NCI-H226 (cell line): ENCODE data around the gene KLHL11.
A peak's percentile ranks its signal among the peaks of the same experiment; 100 is the strongest.
"Not testable (repeated sequence)": the region's sequence is repeated elsewhere in the genome, so short reads cannot be mapped to it uniquely, and the experiment has no call there.

Experiments used
- DNase-seq: peaks from one replicate; pipeline ENCODE4 v3.0.0-alpha.2; 2015

Gene KLHL11

DNA sequence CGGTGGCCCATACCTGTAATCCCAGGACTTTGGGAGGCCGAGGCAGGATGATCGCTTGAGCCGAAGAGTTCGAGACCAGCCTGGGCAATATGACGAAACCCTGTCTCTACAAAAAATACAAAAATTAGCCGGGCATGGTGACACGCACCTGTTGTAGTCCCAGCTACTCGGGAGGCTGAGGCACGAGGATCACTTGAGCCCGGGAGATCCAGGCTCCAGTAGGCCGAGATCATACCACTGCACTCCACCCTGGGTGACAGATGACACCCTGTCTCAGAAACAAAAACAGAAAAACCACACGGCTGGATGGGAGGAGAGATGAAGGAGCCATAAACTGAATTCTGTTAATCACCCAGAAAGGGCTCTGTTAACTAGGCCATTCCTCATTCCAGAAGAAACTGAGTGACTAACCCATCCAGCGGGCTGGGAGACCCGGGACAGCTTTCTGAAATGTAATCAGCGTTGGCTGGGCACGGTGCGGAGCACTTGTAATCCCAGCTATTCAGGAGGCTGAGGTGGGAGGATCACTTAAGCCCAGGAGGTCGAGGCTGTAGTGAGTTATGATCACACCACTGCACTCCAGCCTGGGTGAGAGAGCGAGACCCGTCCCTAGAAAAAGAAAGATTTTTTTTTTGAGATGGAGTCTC, 28.6 kb downstream of the KLHL11 start:
- no peak for DNase-seq

DNA sequence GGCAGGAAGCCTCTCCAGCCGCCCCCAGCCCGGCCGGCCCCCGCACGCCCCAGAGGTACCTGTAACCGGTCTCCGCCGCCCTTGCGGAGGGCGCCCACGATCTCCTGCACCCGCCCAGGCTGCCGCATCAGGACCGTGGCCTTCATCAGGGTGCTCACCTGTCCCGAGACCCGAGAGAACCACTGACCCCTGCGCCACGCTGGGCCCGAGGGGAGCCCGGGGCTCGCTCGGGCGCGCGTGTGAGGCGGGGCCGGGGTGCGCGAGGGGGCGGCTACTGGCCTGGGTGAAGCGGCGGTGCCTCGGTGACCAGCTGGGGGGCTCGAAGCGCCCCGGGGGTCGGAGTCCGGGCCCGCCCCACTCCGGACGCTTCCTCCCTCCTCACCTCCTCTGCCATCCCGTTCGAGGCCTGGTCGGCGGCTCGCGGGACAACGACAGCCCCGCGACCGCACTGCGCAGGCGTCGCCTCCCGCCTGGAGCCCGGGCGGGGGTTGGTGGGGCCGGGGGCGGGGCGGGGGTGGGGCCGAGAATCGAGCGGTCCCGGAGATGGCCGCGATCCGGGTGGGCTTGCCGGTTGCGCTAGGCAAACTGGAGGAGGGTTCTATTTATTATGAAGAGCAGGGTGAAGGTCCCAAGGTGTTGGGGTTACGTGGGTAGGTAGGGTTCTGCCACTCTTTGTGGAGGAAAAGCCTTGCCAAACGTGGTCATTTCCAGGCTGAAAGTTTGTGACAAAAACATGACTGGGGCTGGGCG, 29.2 kb downstream of the KLHL11 start, which contains the start of gene NT5C3B:
TSS of gene NT5C3B (minus strand) at position 433 of the 750 bp plus-strand sequence. CDS start at position 394, 39 bp downstream.
- no peak for DNase-seq

DNA sequence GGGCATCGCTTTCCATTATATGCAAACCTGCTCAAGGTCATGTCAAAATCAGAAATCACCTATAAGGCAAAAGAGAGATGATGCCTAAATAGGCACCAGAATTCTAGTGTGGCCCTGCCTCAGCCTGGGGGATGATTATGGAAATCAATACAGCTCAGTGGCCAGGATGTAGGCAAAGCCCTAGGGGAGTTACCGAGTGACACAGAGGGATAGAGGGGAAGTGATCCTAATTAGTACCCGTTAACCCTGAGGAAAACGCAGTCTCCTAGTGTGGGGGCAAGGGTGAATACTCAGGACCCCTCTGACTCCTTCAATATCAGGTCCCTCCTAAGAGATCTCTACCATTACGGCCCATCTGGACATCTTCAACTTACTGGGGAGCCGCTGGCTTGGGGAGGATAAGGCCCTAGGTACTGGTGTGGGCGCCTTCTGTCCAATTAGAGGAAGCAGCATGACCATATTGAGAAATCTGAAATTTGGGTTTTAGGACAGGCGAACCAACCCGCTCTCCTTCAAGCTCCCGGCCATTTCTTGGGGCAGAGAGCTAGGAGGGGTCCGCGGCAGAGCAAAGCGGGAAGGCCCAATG, 29.9 kb downstream of the KLHL11 start:
- DNase-seq: no peak

DNA sequence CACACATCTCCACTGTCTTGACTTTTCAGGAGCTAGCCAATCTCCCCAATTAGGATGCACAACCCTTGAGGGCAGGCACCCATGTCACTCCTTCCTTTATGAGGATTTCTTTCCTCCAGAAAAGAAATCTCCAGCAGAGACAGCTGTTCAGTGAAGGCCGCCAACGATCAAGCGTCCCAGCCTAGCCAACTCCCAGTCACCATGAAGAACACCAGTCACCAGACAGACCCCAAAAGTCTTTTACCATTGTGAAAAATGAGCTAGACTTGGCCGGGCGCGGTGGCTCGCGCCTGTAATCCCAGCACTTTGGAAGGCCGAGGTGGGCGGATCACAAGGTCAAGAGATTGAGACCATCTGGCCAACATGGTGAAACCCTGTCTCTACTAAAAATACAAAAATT, 35.3 kb downstream of the KLHL11 start:
- not testable (repeated sequence) for DNase-seq

DNA sequence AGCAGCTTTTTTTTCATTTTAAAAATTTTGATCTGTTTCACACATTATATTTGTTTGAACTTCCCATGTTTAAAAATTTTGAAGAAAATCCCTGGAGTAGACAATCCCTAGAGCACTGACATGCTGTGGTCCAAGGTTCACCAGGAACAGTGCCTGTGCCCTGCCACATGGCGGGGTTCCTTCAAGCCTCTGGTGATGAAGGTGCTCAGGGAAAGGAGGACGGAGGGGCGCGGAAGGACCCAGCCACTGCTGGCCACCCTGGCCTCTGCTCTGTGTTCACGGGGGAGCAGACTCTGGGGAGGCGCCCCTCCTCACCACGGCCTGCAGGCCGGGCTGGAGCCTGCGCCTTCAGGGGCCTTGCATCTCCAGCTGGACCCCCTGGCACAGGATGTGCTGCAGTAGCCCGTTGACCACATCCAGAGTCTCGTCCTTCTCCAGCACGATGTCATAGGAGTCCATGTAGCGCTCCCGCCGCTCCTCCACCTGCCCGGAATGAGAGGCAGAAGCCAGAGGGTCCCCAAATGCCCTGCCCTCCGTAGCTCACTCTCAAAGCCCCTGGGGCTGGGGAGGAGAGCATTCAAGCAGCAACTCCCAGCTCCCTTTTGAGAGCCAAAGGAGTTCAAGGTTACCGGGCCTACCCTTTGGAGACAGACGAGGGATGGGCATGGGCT, 39.9 kb downstream of the KLHL11 start:
- DNase-seq: no peak

DNA sequence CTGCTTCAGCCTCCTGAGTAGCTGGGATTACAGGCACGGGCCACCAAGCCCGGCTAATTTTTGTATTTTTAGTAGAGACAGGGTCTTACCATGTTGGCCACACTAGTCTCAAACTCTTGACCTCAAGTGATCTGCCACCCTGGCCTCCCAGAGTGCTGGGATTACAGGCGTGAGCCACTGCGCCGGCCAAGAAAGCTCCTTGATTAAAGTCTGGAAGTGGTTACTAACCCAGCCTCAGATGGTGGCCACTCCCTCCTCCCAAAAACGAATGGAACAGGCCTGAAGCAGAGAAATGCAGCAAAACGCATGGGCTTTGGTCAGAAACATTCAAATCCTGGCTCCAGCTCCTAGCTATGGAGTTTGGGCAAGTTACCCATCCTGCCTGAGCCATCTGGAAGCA, 41.1 kb downstream of the KLHL11 start:
- no peak for DNase-seq

DNA sequence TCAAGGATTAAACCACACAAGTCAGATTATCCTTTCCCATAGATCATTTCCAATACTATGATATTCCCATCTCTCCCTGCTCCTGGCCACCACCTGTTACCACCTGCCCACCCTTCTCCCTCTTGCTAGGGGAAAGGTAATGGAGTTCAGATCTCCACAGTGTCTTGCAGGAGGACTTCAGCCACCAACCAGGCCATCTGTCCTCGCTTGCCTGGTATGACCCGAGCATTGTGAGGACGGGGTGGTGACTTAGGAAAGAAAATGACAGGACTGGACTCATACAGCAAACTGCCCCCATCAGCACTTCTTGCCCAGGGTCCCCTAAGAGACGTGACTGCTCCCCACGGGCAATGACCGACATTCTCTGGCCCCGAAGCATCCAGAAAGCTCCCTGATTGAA, 41.6 kb downstream of the KLHL11 start:
- DNase-seq: no peak

DNA sequence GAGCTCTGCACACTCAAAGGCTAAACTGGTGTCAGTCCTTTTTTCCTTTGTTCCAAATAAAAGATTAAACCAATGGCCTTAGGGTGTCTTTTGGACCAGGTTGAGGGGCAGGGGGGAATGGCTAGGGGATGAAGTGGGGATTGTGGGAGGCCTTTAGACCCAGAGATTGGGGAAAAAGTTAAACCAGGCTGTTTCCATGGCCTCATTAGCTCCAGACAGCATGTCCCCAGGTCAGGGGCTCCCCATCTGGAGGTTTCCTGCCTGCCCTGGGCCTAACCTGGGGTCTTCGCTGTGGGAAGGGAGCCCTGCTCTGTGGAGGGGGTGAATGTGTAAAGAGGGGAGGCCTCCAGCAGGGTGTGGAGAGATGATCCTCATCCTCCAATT, 42.1 kb downstream of the KLHL11 start:
- no peak for DNase-seq

DNA sequence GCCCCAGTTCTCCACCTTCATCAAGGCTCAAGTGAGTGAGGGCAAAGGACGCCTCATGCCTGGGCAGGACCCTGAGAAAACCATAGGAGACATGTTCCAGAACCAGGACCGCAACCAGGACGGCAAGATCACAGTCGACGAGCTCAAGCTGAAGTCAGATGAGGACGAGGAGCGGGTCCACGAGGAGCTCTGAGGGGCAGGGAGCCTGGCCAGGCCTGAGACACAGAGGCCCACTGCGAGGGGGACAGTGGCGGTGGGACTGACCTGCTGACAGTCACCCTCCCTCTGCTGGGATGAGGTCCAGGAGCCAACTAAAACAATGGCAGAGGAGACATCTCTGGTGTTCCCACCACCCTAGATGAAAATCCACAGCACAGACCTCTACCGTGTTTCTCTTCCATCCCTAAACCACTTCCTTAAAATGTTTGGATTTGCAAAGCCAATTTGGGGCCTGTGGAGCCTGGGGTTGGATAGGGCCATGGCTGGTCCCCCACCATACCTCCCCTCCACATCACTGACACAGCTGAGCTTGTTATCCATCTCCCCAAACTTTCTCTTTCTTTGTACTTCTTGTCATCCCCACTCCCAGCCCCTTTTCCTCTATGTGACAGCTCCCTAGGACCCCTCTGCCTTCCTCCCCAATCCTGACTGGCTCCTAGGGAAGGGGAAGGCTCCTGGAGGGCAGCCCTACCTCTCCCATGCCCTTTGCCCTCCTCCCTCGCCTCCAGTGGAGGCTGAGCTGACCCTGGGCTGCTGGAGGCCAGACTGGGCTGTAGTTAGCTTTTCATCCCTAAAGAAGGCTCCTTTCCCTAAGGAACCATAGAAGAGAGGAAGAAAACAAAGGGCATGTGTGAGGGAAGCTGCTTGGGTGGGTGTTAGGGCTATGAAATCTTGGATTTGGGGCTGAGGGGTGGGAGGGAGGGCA, 42.7 kb downstream of the KLHL11 start:
- no peak for DNase-seq

DNA sequence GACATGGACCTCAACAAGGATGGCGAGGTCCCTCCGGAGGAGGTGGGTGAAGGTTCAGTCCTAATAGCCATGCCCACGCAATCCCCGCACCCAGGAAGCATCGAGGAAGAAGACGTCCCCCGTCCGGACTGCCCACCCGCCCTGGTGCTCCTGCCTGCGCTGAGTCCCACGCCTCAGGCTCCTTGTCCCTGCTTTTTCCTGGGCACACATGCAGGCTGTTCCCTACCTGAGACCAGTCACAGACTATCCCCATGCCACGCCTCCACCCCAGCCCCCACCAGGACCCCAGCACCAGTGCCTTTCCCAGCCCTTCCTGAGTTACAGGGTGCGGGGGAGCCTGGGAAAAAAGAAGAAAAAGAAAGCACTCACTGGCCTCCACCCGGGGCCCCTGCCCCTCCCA, 43.4 kb downstream of the KLHL11 start:
- DNase-seq: no peak

DNA sequence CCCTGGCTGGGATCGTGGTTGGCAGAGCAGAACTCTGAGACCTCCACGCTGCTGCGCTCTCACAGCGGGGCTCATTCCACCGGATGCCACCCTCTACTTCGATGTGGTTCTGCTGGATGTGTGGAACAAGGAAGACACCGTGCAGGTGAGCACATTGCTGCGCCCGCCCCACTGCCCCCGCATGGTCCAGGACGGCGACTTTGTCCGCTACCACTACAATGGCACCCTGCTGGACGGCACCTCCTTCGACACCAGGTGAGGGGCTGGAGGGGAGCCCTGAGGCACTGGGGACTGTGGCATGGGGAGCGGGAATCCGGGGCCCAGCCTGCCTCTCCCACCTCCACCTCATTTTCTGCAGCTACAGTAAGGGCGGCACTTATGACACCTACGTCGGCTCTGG, 47.2 kb downstream of the KLHL11 start:
- no peak for DNase-seq

DNA sequence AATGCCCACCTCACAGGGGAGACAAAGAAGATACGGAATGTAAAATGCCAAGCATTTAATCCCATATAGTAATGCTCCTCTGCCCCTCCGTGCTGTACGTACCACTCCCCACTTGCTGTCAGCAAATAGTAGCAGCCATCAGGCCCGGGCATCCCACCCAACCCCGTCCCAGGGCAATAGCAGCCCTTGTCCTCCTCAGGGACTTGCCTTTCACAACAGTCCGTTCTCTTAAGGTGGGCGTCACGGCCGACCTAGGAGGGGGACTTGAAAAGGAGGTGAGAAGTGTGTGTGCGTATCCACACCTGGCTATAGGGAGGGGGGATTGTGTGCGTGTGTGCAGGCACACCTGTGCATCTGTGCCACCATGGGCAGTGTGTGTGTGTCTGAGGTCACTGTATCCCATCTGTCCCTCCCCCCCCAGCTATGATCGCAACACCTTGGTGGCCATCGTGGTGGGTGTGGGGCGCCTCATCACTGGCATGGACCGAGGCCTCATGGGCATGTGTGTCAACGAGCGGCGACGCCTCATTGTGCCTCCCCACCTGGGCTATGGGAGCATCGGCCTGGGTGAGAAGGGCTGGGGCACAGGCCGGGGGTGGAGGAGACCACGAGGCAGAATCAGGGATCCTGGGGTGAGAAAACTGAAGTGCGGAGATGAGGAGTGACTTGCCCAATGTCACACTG, 48.4 kb downstream of the KLHL11 start:
- no peak for DNase-seq

DNA sequence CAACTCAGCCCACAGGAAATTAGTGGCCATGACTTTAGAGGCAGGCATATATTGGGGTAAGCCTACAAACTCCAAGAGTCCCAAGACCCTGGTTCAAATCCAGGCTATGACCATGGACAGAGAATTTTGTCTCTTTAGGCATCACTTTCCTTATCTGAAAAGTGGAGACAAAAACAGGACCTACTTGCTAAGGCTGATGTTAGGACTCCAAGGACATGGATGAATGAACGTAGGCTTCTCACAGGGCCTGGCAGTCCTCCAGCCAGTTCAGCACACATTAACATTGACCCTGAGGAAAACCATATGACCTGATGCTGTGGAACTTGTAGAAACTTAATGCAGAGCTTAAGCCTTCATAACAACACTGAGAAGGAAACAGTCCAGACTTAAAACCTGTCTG, 51.0 kb downstream of the KLHL11 start:
- no peak for DNase-seq

DNA sequence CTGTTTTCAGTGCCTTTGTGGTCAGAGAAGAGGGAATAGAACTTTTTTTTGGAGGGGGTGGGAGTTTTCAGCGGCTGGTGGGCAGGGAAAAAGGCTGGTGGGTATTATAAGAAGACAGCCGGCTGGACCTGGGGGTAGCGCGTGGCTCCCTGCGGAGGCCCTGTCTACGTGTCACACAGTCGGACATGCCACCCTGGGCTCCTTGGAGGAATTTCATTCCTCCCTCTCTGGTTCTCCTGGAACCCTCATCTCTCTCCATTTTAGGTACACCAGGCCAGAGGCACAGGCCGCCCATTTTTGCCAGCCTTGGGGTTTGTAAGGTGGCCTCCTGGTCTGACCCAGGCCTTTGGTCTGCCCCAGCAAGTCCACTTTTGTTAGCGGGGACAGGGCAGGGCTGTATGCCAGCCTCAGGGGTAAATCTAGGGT, 51.5 kb downstream of the KLHL11 start:
- DNase-seq: no peak

DNA sequence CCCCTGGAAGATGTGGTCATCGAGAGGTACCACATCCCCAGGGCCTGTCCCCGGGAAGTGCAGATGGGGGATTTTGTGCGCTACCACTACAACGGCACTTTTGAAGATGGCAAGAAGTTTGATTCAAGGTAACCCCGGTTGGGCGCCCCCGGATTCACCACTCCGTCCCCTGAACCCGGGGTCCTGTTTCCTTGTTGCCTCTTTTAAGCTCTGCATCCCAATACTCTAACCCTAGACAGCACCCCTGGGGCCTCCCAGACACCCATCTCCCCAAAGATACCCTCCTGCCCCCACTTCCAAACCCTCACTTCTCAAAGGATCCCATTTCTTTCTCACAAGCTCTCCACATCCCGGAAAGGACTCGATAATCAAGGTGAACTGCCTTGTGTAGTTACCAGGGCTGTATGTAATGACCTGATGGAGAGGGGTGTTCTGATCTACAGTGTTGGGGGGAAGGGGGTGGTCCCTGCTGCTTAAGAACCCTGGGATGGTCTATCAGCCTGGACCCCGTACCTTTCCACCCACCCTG, 52.0 kb downstream of the KLHL11 start:
- DNase-seq: no peak

DNA sequence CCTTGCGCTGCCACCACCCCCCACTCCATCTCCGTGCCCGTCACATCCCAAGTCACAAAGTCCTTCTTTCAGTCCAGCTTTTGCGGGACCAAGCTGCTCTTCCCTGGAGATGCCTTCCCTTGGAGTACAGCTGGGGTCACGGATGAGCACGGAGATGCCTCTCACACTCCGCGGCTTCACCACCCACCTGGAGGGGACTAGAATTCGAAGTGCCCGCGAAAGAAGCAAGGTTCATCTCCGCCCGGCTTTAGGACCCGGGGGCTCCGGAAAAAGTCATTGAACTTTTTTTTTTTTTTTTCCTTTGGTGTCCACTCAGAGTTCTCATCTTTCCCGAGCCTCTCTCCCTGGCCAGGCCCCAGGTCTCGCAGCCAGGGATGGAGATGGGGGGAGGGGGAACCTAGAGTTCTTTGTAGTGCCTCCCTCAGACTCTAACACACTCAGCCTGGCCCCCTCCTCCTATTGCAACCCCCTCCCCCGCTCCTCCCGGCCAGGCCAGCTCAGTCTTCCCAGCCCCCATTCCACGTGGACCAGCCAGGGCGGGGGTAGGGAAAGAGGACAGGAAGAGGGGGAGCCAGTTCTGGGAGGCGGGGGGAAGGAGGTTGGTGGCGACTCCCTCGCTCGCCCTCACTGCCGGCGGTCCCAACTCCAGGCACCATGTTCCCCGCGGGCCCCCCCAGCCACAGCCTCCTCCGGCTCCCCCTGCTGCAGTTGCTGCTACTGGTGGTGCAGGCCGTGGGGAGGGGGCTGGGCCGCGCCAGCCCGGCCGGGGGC, 52.7 kb downstream of the KLHL11 start, which contains the start of gene FKBP10:
TSS of gene FKBP10 (plus strand) at position 624 of the 771 bp plus-strand sequence. CDS start at position 655, 31 bp downstream.
- DNase-seq: peak; percentile 78

DNA sequence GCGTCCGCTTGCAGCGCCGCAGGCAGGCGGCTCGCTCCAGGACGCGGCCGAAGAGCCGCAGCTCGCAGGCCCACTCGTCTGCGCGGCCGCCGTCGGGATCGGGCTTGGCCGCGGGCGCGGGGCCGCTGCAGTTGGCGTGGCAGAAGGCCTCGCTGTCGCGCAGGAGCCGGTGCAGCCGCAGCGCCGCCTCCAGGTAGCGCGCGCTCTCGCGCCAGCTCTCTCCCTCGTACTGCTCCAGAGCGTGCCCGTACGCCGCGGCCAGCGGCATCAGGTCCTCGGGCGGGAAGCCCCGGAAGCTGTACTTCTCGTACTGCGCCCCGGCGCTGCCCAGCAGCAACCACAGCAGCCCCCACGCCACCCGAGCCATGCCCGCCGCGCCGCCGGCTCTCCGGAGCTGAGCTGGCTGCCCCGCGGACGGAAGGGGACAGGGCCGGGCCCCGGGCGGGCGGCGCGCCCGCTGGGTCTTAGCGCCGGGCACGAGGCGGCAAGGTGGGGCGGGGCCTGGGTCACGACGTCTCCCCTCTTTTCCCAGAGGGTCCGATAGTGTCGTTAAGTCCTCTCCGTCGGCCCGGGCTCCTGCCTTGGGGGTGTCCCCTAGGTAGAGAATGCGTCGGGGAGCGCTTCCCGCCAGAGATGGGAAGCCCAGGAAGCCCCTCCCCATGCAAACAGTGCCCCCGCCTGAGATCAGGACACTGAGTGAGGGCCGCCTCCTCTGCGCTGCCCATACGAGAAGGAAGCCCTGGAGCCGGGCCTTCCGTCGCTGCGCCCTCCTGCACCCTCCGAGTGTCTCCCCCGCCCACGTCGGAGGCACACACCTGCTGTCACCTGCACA, 53.5 kb downstream of the KLHL11 start, which contains the start of gene P3H4:
TSS of gene P3H4 (minus strand) at position 401 of the 832 bp plus-strand sequence. CDS start at position 367, 34 bp downstream.
- peak; percentile 80 for DNase-seq

DNA sequence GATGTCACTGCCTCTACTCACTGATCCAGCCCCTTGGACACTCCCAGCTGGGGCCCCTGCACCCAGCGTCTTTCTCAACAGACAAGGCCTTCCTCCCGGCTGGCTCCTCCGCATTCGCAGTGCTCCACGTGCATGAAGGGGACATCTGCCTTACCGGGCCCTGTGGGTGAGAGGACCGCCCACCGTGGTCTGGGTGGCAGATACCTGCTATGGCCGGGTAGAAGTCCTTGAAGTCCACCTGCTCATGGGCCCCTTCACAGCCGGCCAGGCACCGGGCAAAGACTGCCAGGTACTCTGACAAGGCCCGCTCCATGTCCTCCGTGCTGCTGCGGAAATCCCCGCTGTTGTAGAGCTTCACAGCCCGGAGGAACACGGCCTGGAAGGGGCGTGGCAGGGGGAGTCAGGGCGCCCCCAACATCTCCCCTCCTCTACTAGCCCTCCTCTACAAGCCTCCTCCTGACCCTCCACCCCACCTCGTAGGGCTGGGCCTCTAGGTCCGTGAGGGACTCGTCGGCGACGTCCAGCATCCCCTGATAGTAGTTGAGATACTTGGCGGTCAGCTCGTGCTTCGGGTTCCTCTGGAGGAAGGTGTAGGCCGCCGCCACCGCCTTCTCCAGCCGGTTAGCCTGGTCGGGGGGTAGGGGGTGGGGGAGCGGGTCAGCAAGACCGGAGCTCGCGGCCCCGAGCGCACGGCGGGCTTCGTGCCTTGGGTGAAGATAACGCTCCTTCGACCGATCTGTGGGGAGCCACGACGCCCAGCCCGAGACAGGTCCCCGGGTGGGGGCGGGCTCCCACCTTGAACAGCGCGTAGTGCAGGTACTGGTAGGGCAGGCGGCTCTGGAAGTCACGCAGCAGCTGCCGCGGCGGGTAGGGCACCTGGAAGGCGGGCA, 54.3 kb downstream of the KLHL11 start:
- no peak for DNase-seq
